Mucosa of descending colon (tissue), 3 donors: ENCODE measurements around the gene SPTB. TPM values are rescaled to one million over a fixed set of nuclear protein-coding genes. Genes with fewer than 3 reads are reported as not detected.

Experiments
- ATAC-seq: fragments of 200-7000 bp; cut with Tn5 transposase; one replicate; pipeline ENCODE4 v1.9.1; 2020; ENCODE audit warnings: mild to moderate bottlenecking, moderate library complexity
- DNase-seq, 3 donors: peaks; one replicate each; pipeline ENCODE4 v3.0.0-alpha.2; 2020
- H3K36me3 ChIP-seq: fragments of 200-600 bp; one replicate; pipeline ENCODE4 v1.8.0; 2021; ENCODE audit warnings: low read depth, mild to moderate bottlenecking
- H3K4me1 ChIP-seq: fragments of 200-600 bp; one replicate; pipeline ENCODE4 v1.8.0; 2021; ENCODE audit warnings: low read depth, mild to moderate bottlenecking
- H3K4me3 ChIP-seq: fragments of 200-600 bp; one replicate; pipeline ENCODE4 v1.8.0; 2021; ENCODE audit warnings: mild to moderate bottlenecking
- H3K9me3 ChIP-seq: fragments of 200-600 bp; one replicate; pipeline ENCODE4 v1.8.0; 2021; ENCODE audit warnings: mild to moderate bottlenecking
- CTCF ChIP-seq: fragments of 200-600 bp; IDR thresholded peaks from one replicate; pipeline ENCODE4 v1.8.0; 2022; ENCODE audit warnings: antibody characterized with exemption, mild to moderate bottlenecking
- intact Hi-C, 2 donors: fragments of 100-400 bp; cut with DNase I in 1 of 2; cut with micrococcal nuclease in 1 of 2; formaldehyde crosslinking; loops; one replicate each; pipeline versions ENCODE4 v1.11.0 to v1.11.1; 2022; cut with DNase I, micrococcal nuclease
- total RNA-seq, 3 donors: library from RNA; stranded (reverse); fragmentation: NEBNext Ultra II Directional in 2 of 3; extraction: Animal tissue kit (Norgen Biotek cat#: 25700) in 2 of 3; gene quantifications; one replicate each; pipeline versions ENCODE4 v1.2.1 to v1.2.4, GENCODE V29; 2021 to 2023
- donor health status: DM: no; HTN: no; CAD: no; lungs with moderate emphysema.
- donor health status: DM: no; HTN: no; CAD: no.
- donor health status: DM: no; HTN: yes; CAD: no.

Gene SPTB
- total RNA-seq, 3 donors from 2014 or later, result 0.35 to 1.4 (median 0.51) TPM

GRCh38 chr14:64923015-64923414 is 43.3 kb upstream of the SPTB start:
- Histone ChIP-seq H3K36me3 (no peaks in the 10 kb centered on the region), H3K9me3 (no peaks in the 10 kb centered on the region), H3K4me1 (peaks cover 3% of the 10 kb centered on the region), H3K4me3 (no peak overlapping the region)
- DNase-seq (no peak), ATAC-seq (no peak)
- intact Hi-C loops, result no loop called here
- no peak for TF ChIP-seq CTCF

- no peak for TF ChIP-seq CTCF
- no peak overlapping the region for H3K4me3 ChIP-seq
- DNase-seq (no peak), ATAC-seq (no peak)
- intact Hi-C loops, result no loop called here
- H3K9me3 ChIP-seq, result no peaks in the 10 kb centered on the region
- no peaks in the 10 kb centered on the region for H3K36me3 ChIP-seq
- H3K4me1 ChIP-seq, result peaks cover 8% of the 10 kb centered on the region
Measured at GRCh38 chr14:64920465-64920864, 40.8 kb upstream of the SPTB start.

GRCh38 chr14:64919618-64920017 is 39.9 kb upstream of the SPTB start:
- no peak for TF ChIP-seq CTCF
- peaks cover 14% of the 10 kb centered on the region for H3K4me1 ChIP-seq
- no peaks in the 10 kb centered on the region for H3K9me3 ChIP-seq
- H3K4me3 ChIP-seq, result no peak overlapping the region
- no peaks in the 10 kb centered on the region for H3K36me3 ChIP-seq
- no peak for DNase-seq
- intact Hi-C loops, result no loop called here
- no peak for ATAC-seq

- ATAC-seq, result no peak
- H3K36me3 ChIP-seq, result no peaks in the 10 kb centered on the region
- TF ChIP-seq CTCF, result no peak
- H3K9me3 ChIP-seq, result no peaks in the 10 kb centered on the region
- DNase-seq, result no peak
- intact Hi-C loops, result no loop called here
- H3K4me1 ChIP-seq, result peaks cover 13% of the 10 kb centered on the region
- H3K4me3 ChIP-seq, result no peak overlapping the region
Measured at GRCh38 chr14:64919215-64919614, 39.5 kb upstream of the SPTB start.

GRCh38 chr14:64918216-64918615 is 38.5 kb upstream of the SPTB start:
- intact Hi-C loops, result no loop called here
- no peak for TF ChIP-seq CTCF
- Histone ChIP-seq H3K4me1 (peaks cover 11% of the 10 kb centered on the region), H3K36me3 (no peaks in the 10 kb centered on the region), H3K4me3 (no peak overlapping the region), H3K9me3 (no peaks in the 10 kb centered on the region)
- DNase-seq (no peak), ATAC-seq (no peak)

GRCh38 chr14:64915797-64916196 is 36.1 kb upstream of the SPTB start:
- no peak overlapping the region for H3K4me3 ChIP-seq
- intact Hi-C loops, result no loop called here
- H3K4me1 ChIP-seq, result peaks cover 11% of the 10 kb centered on the region

More at GRCh38 chr14:64915797-64916196, 36.1 kb upstream of the SPTB start:
- DNase-seq (no peak), ATAC-seq (no peak)
- TF ChIP-seq CTCF, result no peak
- no peaks in the 10 kb centered on the region for H3K36me3 ChIP-seq
- H3K9me3 ChIP-seq, result no peaks in the 10 kb centered on the region
